Stimulated activated CD4-positive, alpha-beta T cell treated with anti-CD3 and anti-CD28 coated beads, Interleukin-1b, Interleukin-23, amount 100 ng/mL, for 24 hours (primary cell): ENCODE data around the gene C9orf57.
"Not testable (repeated sequence)": the region's sequence is repeated elsewhere in the genome, so short reads cannot be mapped to it uniquely, and the experiment has no call there.

ENCODE experiments used
- DNase-seq, 4 experiments: peaks; one replicate each; pipeline ENCODE4 v3.0.0-alpha.2; 2020; ENCODE audit warnings: low read depth in 4 of 4, low spot score in 1 of 4

C9orf57 gene

DNA sequence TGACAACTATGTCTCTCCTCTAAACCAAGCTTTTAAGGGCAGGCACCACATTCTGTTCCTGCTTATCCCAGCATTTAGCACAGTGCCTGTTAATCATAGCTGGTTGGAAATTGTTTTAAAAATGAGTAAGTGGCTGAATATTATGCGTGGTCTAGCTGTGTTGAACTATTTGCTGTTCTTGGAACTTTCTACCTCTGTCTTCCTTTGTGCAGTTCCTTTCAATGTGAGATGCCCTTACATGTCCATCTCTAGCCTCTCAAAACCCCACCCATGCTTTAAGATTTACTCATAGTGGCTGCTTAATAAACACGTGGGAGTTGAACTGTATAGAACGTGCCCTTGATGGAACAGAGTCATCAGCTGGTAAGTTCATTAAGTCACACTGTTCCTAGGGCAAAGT lies 34.5 kb downstream of the C9orf57 start:
- DNase-seq = no peak

DNA sequence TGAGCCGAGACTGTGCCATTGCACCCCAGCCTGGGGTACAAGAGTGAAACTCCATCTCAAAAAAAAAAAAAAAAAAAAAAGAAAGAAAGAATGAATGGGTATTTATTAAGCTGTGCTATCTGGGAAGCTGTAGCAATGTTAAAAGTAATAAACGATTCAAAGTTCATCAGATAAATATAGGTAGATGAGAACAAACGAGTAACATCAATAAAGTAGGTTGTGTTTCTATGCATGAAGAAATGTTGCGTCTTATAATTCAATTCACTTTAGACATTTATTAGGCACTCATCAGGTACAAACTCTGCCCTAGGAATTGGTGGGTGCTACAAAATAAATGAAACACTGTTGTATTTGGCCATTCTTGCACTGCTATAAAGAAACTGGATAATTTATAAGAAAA lies 36.8 kb downstream of the C9orf57 start:
- DNase-seq = no peak

DNA sequence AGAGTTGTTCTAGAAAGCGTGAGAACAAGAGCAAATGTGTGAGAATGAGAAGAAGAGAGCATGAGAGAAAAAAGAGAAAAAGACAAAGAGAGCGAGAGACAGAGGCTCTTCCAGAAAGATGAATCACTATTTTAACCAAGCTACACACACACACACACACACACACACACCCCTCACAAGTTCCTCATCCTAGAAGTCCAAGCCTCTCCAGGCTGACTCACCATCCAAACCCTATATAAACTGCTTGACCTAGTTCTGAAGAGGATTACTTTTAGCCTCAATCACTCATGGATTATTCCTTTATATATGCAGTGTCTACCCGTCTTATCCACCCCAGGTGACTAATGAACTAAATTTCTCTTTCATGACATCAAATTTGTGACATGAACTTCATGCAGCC lies 37.6 kb downstream of the C9orf57 start:
- DNase-seq = no peak

DNA sequence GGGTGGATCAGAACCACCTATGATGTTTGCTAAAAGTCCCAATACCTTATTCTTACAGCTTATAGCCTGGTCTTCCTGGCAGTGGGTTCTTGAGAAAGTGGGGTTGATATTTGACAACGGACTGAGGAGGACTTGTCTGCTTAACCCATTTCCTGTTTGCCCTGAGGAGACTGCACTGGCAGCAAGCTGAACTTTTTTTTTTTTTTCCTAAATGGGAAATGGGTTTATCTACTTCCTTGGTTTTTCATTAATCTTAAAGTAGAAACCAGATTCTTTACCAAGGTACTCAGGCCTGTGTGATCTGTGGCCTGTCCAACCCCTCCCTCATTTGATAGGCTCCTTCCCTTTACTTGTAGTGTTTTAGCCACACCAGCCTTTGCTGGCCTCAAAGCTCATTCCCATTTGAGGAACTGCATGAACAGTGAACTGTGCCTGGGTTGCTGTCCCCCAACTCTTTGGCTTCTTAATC lies 47.1 kb downstream of the C9orf57 start:
- no peak for DNase-seq

DNA sequence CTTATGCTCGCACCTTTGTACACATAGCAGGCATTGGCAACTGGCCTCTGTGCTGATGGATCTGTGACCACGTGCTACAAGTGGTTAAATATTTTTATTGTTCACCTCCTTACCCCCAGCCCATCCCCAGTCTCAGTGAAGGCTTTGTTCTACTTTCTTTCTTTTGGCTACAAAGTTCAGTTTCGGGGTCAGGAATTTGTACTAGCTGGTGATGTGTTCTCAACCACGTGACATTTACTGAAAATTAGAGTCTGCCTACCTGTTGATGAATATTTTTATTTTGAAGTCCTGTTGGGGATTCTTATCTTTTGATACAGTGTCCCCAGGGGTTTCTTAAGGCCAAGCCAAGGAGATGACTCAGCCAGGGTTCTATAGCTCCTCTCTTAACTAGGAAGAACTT lies 47.8 kb downstream of the C9orf57 start:
- no peak for DNase-seq

DNA sequence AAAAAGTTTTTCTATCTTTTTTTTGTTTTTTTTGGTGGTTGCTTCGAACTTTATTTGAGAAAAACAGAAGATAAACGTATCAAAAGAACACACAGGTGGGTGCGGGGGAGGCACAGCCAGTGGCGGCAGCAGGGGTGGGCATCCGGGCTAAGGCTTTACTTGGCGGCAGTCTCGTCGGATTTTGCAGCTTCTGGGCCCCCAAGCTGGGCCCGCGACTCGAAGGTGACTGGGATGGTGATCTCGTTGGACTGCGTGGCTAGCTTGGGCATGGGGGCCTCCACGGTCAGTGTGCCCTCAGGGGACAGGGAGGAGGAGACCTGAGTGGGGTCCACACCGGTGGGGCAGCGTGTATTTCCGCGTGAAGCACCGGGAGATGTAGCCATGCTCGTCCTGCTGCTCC lies 52.7 kb downstream of the C9orf57 start:
- not testable (repeated sequence) for DNase-seq

DNA sequence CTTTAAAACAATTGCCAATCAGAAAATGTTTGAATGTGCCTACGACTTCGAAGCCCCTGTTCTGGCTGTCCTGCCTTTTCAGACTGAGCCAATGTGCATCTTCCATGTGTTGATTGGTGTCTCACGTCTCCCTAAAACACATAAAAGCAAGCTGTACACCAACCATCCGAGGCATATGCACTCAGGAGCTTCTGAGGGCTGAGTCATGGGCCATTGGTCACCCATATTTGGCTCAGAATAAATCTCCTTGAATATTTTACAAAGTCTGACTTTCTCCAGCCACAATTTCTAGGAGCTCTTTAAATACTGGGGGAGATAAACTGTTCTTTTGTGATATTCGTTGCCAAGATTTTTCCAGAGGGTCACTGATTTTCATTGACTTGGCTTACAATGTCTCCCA lies 53.9 kb downstream of the C9orf57 start:
- no peak for DNase-seq

DNA sequence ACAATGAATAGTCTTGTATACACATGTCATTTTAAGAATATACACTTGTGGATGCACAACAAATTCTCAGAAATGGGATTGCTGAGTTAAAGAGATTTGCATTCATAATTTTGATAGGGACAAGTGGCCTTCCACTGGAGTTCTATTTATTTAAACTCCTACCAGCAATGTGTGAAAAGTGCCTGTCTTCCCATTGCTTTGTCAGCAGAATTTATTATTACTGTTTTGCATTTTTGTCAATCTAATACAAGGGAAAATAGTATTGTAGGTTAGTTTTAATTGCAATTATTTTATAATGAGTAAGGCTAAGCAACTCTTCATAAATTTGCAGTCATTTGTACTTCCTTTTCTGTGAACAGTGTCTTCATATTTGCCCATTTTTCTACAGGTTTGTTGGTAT lies 55.0 kb downstream of the C9orf57 start:
- DNase-seq = no peak
